H1 (cell line): ENCODE measurements around the gene HDAC7. TPM values are rescaled to one million over a fixed set of nuclear protein-coding genes. Genes with fewer than 3 reads are reported as not detected.

Source experiments
- CTCF ChIA-PET: fragments of 300-600 bp; sonication (Branson Sonifier 250); formaldehyde crosslinking; loops from one replicate; lab custom pipeline; 2021; ENCODE audit not compliant: partially characterized antibody; lab: Charles Lee
- POLR2A ChIA-PET: fragments of 300-600 bp; sonication (Branson Sonifier 250); formaldehyde crosslinking; loops from one replicate; lab custom pipeline; 2021; ENCODE audit warnings: inconsistent platforms; ENCODE audit not compliant: partially characterized antibody; lab: Charles Lee
- DNase-seq, 2 experiments: peaks; one replicate each; pipeline versions ENCODE4 v3.0.0 to v3.0.0-alpha.2; 2010 to 2022; ENCODE audit warnings: low spot score in 2 of 2, low read depth in 1 of 2, mixed read lengths in 1 of 2
- FAIRE-seq: peaks from 2 replicates; lab custom pipeline; 2011; peaks lifted over from hg19 to GRCh38; lab: Jason Lieb, UNC
- H2AFZ ChIP-seq: 2 replicates; pipeline ENCODE4 v1.8.1; 2012; ENCODE audit warnings: low read length, inconsistent platforms
- H2AK5ac ChIP-seq: 2 replicates; pipeline ENCODE4 v1.6.1; 2013; ENCODE audit warnings: low read depth, low read length
- H2BK120ac ChIP-seq: replicated peaks from 2 replicates; pipeline ENCODE3; 2013; ENCODE audit warnings: low read depth, low read length, inconsistent platforms
- H2BK12ac ChIP-seq: 2 replicates; pipeline ENCODE4 v1.6.1; 2013; ENCODE audit warnings: low read depth, low read length
- H2BK15ac ChIP-seq: 2 replicates; pipeline ENCODE4 v1.6.1; 2013; ENCODE audit warnings: low read length
- H2BK20ac ChIP-seq: 2 replicates; pipeline ENCODE4 v1.6.1; 2013; ENCODE audit warnings: low read length
- H2BK5ac ChIP-seq: 2 replicates; pipeline ENCODE4 v1.6.1; 2013; ENCODE audit warnings: low read depth, low read length
- H3K14ac ChIP-seq: 2 replicates; pipeline ENCODE4 v1.6.1; 2013; ENCODE audit warnings: inconsistent platforms; ENCODE audit not compliant: insufficient read length
- H3K18ac ChIP-seq: 2 replicates; pipeline ENCODE4 v1.6.1; 2013; ENCODE audit warnings: low read length; ENCODE audit errors: extremely low read depth
- H3K23ac ChIP-seq: 2 replicates; pipeline ENCODE4 v1.6.1; 2013; ENCODE audit warnings: inconsistent platforms; ENCODE audit not compliant: insufficient read length
- H3K23me2 ChIP-seq: 2 replicates; pipeline ENCODE4 v1.6.1; 2013; ENCODE audit warnings: low read depth, low read length
- H3K27ac ChIP-seq: 2 replicates; pipeline ENCODE4 v1.6.1; 2011; ENCODE audit warnings: low read depth, low read length, inconsistent platforms
- H3K27me3 ChIP-seq, 4 experiments: replicated peaks in 1 of 4; 1 replicate in 1 of 4; 2 replicates in 3 of 4; pipeline versions ENCODE4 v1.6.1 to v1.8.1; 2011 to 2013; ENCODE audit warnings: low read length in 3 of 4, mild to moderate bottlenecking in 3 of 4, inconsistent platforms in 2 of 4, mixed read lengths in 2 of 4, moderate library complexity in 1 of 4; ENCODE audit not compliant: control insufficient read depth in 3 of 4, insufficient read depth in 3 of 4; ENCODE audit errors: extremely low read depth in 1 of 4
- H3K36me3 ChIP-seq, 4 experiments: 2 replicates each; pipeline versions ENCODE4 v1.6.1 to v1.8.1; 2011 to 2013; ENCODE audit warnings: mild to moderate bottlenecking in 4 of 4, low read length in 3 of 4, moderate library complexity in 2 of 4, control low read depth in 1 of 4, inconsistent platforms in 1 of 4; ENCODE audit not compliant: insufficient read depth in 4 of 4, control insufficient read depth in 2 of 4
- H3K4ac ChIP-seq: replicated peaks from 2 replicates; pipeline ENCODE3; 2013; ENCODE audit warnings: low read length, low read depth, mixed read lengths, inconsistent platforms; ENCODE audit not compliant: insufficient read length
- H3K4me1 ChIP-seq, 4 experiments: replicated peaks in 1 of 4; 1 replicate in 1 of 4; 2 replicates in 3 of 4; pipeline versions ENCODE4 v1.6.1 to v1.8.1; 2011 to 2013; ENCODE audit warnings: low read length in 3 of 4, inconsistent platforms in 2 of 4, mixed read lengths in 1 of 4; ENCODE audit not compliant: insufficient read depth in 4 of 4, control insufficient read depth in 3 of 4
- H3K4me2 ChIP-seq, 2 experiments: 2 replicates each; pipeline versions ENCODE4 v1.6.1 to v1.8.1; 2011 to 2013; ENCODE audit warnings: low read depth in 2 of 2, low read length in 2 of 2, control low read depth in 1 of 2, inconsistent platforms in 1 of 2, mild to moderate bottlenecking in 1 of 2; ENCODE audit not compliant: insufficient read depth in 1 of 2
- H3K4me3 ChIP-seq, 4 experiments: fragments of 200-600, 300-600 bp in 1 of 4; sonication (generic), shearing (Covaris generic), sonication (Bioruptor Twin) in 1 of 4; 2 replicates each; pipeline versions ENCODE4 v1.5.1 to v1.8.1; 2011 to 2016; ENCODE audit warnings: low read length in 4 of 4, low read depth in 3 of 4, control low read depth in 2 of 4, inconsistent platforms in 2 of 4, mild to moderate bottlenecking in 2 of 4, mixed read lengths in 1 of 4, moderate library complexity in 1 of 4; ENCODE audit not compliant: insufficient read depth in 2 of 4; ENCODE audit errors: extremely low read depth in 1 of 4
- H3K56ac ChIP-seq: replicated peaks from 2 replicates; pipeline ENCODE3; 2013; ENCODE audit warnings: low read depth, mild to moderate bottlenecking, mixed read lengths, low read length, inconsistent platforms; ENCODE audit not compliant: insufficient read length
- H3K79me1 ChIP-seq: 2 replicates; pipeline ENCODE4 v1.6.1; 2013; ENCODE audit warnings: low read depth, low read length, control low read depth
- H3K79me2 ChIP-seq, 2 experiments: 2 replicates each; pipeline versions ENCODE4 v1.6.1 to v1.8.1; 2012 to 2013; ENCODE audit warnings: low read length in 2 of 2, mild to moderate bottlenecking in 2 of 2, inconsistent platforms in 1 of 2; ENCODE audit not compliant: insufficient read depth in 2 of 2, control insufficient read depth in 1 of 2
- H3K9ac ChIP-seq, 4 experiments: replicated peaks in 1 of 4; 1 replicate in 1 of 4; 2 replicates in 3 of 4; pipeline versions ENCODE4 v1.6.1 to v1.8.1; 2011 to 2013; ENCODE audit warnings: low read depth in 3 of 4, low read length in 3 of 4, control low read depth in 2 of 4, mild to moderate bottlenecking in 2 of 4, moderate library complexity in 2 of 4, inconsistent platforms in 1 of 4; ENCODE audit errors: extremely low read depth in 1 of 4
- H3K9me3 ChIP-seq, 2 experiments: 2 replicates each; pipeline versions ENCODE4 v1.6.1 to v1.8.1; 2012 to 2013; ENCODE audit warnings: mild to moderate bottlenecking in 2 of 2, moderate library complexity in 2 of 2, control low read depth in 1 of 2, inconsistent platforms in 1 of 2, low read depth in 1 of 2, low read length in 1 of 2, mixed read lengths in 1 of 2; ENCODE audit not compliant: insufficient read depth in 2 of 2
- H4K20me1 ChIP-seq, 2 experiments: replicated peaks in 1 of 2; 2 replicates each; pipeline versions ENCODE3 to v1.8.1; 2011 to 2013; ENCODE audit warnings: inconsistent platforms in 2 of 2, low read length in 2 of 2, mild to moderate bottlenecking in 1 of 2; ENCODE audit not compliant: insufficient read depth in 2 of 2, control insufficient read depth in 1 of 2
- H4K5ac ChIP-seq: 2 replicates; pipeline ENCODE4 v1.6.1; 2013; ENCODE audit warnings: low read length, low read depth, mixed read lengths, inconsistent platforms; ENCODE audit not compliant: insufficient read length
- H4K8ac ChIP-seq: 2 replicates; pipeline ENCODE4 v1.8.0; 2013; ENCODE audit warnings: mild to moderate bottlenecking, moderate library complexity, low read length, inconsistent platforms; ENCODE audit not compliant: insufficient read depth; ENCODE audit errors: extremely low read depth
- H4K91ac ChIP-seq: replicated peaks from 2 replicates; pipeline ENCODE3; 2013; ENCODE audit warnings: low read length, mixed read lengths, inconsistent platforms; ENCODE audit not compliant: insufficient read length
- EGR1 ChIP-seq: IDR thresholded peaks from 2 replicates; pipeline ENCODE4 v1.6.1; 2011; ENCODE audit warnings: low read depth, low read length, borderline replicate concordance
- WGBS, 2 experiments: shearing (Covaris generic) in 1 of 2; methylation state at CpG; one replicate each; pipeline versions ENCODE4 v1.1.6 to v1.1.7; 2013 to 2015; ENCODE audit warnings: low lambda C conversion rate in 2 of 2, mixed read lengths in 2 of 2, inconsistent platforms in 1 of 2, low coverage in 1 of 2, missing lambda C conversion rate in 1 of 2; ENCODE audit not compliant: insufficient replicate concordance in 2 of 2, insufficient coverage in 1 of 2, insufficient read length in 1 of 2; ENCODE audit errors: extremely low coverage in 1 of 2, missing lambda C conversion rate in 1 of 2; 5-methylcytosine and 5-hydroxymethylcytosine counted together
- polyA plus RNA-seq, 7 experiments: library from polyadenylated mRNA; depleted of rRNA in 3 of 7; stranded (reverse) in 5 of 7; unstranded in 2 of 7; fragments of >200 nt in 5 of 7; fragments of 200-250 nt in 2 of 7; gene quantifications; 1 replicate in 5 of 7; 2 replicates in 1 of 7; 4 replicates in 1 of 7; pipeline versions ENCODE4 v1.2.1 to v1.2.3, GENCODE V29; 2011 to 2013; ENCODE audit warnings: missing spikeins in 2 of 7, mixed read lengths in 2 of 7
- total RNA-seq: library from RNA; stranded (reverse); fragmentation: NEBNext Ultra II Directional; extraction: Animal tissue kit (Norgen Biotek cat#: 25700); gene quantifications from 2 replicates; pipeline ENCODE4 v1.2.1, GENCODE V29; 2021
- TF ChIP-seq, protein P1 (sequence below): IDR thresholded peaks from 2 replicates; pipeline ENCODE4 v1.6.1; 2012; ENCODE audit warnings: inconsistent platforms

The HDAC7 gene
- total and polyA plus RNA-seq, 2 of the 8 experiments (the other 6 are each of a cell fraction or from before 2014, with no cell fraction given) = 25.5 to 84.9 TPM

DNA sequence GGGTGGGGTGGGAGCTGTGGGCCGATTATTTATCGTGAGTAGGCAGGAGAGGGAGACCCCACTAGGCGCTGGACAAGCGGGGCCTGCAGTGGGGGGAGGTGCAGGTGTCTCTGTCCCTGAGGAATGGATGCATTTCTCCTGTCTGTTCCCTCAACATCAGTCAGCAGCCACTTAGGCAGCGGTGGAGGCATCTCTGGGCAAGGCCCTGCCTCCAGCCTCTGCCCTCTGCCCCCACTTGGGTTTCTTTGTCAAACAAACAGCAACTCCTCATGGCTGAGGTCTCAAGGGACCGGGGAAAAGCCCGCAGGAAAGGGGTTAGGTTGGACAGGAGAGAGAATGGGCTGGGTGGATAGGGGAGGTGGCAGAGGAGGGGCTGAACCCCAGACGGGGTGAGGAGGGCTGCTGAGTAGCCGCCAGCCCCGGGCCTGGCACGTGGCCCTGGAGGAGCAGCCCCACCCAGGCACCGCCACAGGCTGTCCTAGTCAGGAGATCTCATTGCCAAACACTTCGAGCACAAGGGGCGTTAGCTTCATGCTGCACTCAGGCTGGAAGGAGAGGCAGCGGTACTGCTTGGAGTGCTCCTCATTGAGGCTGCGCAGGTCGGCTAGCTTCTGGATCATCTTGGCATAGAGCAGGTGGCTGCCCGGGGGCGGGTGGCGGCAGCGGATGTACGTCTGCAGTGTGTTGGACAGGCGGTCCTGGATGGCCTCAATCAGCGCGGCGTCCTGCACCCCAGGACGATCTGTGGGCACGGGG is 24.7 kb upstream of the HDAC7 start:
- no peaks in the 10 kb centered on the region for H3K79me2 ChIP-seq
- H3K4me3 ChIP-seq = no peak overlapping the region
- DNase-seq = no peak
- no peak overlapping the region for H2BK120ac ChIP-seq
- H2BK15ac ChIP-seq = no peak overlapping the region
- H3K9me3 ChIP-seq = no peaks in the 10 kb centered on the region
- H2AK5ac ChIP-seq = no peak overlapping the region
- TF ChIP-seq, protein P1, sequence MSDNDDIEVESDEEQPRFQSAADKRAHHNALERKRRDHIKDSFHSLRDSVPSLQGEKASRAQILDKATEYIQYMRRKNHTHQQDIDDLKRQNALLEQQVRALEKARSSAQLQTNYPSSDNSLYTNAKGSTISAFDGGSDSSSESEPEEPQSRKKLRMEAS = 0 out of 2 replicates have a peak, but pooled peaks have one; percentile 11
- TF ChIP-seq EGR1 = no peak
- WGBS, 2 experiments = 86% methylated on average over 23 of the region's 28 CpGs; no CpG with 5 or more reads in 1 of the 2 experiments
- H3K4me2 ChIP-seq = no peak overlapping the region
- H2BK12ac ChIP-seq = no peak overlapping the region
- H3K14ac ChIP-seq = no peak overlapping the region
- H4K20me1 ChIP-seq = no peaks in the 10 kb centered on the region
- H3K79me1 ChIP-seq = no peaks in the 10 kb centered on the region; the same call in 1 of the 2 replicates
- no peak overlapping the region for H4K91ac ChIP-seq
- H3K9ac ChIP-seq = no peak overlapping the region
- H3K4ac ChIP-seq = no peak overlapping the region
- H4K8ac ChIP-seq = no peak overlapping the region; the same call in 1 of the 2 replicates
- H3K23me2 ChIP-seq = no peaks in the 10 kb centered on the region
- no peaks in the 10 kb centered on the region; a peak in 2 of 7 replicates for H3K27me3 ChIP-seq
- peaks cover 0 to 22% (median 2%) of the 10 kb centered on the region in 4 experiments; a peak in 4 of 7 replicates for H3K4me1 ChIP-seq
- CTCF ChIA-PET = interaction anchor here (1.1 to 30.5 kb wide), 9 partner anchors 11 to 129 kb away, joined by 3 to 2001 read pairs (median 6); partner anchors contain the start of genes HDAC7, SLC48A1 and TMEM106C
- no peak overlapping the region for H3K27ac ChIP-seq
- no peak overlapping the region for H2AFZ ChIP-seq
- no peak overlapping the region for H3K23ac ChIP-seq
- no peaks in the 10 kb centered on the region for H3K36me3 ChIP-seq
- no peak overlapping the region for H2BK5ac ChIP-seq
- FAIRE-seq = no peak
- H3K18ac ChIP-seq = no peak overlapping the region
- no peak overlapping the region for H2BK20ac ChIP-seq
- H4K5ac ChIP-seq = no peak overlapping the region
- no peak overlapping the region for H3K56ac ChIP-seq
- POLR2A ChIA-PET = interaction anchor here (0.9 to 28.4 kb wide), 4 partner anchors 8 to 67 kb away, joined by 3 to 480 read pairs (median 3); partner anchors contain the start of gene HDAC7
